A204.1 (cell line): ENCODE measurements around the gene KMT5C.

Experiments
- FAIRE-seq: peaks from 2 replicates; lab custom pipeline; 2012; peaks lifted over from hg19 to GRCh38; lab: Jason Lieb, UNC

The KMT5C gene

DNA sequence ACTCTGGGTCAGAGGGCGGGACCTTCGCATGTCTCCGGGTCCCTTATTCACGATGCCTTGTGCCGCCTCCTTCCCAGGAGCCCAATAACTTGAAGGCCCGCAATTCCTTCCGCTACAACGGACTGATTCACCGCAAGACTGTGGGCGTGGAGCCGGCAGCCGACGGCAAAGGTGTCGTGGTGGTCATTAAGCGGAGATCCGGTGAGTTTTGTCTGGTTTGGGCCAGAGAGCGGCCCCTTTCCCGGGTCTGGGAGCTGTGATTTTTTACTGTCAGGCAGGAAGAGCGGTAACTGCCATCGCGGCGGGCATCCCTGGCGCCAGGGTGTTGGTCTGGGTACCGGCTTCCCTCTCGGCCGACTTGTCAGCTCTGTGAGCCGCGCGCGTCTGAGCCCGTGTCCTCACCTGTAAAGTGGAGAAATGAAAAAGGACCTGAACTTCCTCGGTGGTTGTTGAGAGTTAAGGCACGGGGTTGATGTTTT, 46.9 kb downstream of the KMT5C start:
- no peak for FAIRE-seq

DNA sequence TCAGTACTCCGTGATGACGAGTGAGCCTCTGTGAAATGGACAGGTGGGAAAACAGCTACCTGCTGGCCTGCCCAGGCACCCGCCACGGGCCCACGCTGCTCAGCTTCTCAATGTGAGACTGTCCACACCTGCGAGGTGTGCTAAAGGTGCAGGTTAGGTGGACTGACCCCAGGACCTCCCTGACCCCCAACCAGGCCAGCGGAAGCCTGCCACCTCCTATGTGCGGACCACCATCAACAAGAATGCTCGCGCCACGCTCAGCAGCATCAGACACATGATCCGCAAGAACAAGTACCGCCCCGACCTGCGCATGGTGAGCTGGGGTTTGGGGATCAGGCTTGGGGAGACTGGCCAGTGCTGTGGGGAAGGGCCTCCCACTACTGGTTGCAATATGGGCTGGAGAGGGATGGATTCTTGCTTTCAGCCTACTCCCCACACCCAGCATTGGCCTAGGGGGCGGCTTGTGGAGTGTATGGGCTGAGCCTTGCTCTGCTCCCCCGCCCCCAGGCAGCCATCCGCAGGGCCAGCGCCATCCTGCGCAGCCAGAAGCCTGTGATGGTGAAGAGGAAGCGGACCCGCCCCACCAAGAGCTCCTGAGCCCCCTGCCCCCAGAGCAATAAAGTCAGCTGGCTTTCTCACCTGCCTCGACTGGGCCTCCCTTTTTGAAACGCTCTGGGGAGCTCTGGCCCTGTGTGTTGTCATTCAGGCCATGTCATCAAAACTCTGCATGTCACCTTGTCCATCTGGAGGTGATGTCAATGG, 48.2 kb downstream of the KMT5C start:
- FAIRE-seq = no peak

DNA sequence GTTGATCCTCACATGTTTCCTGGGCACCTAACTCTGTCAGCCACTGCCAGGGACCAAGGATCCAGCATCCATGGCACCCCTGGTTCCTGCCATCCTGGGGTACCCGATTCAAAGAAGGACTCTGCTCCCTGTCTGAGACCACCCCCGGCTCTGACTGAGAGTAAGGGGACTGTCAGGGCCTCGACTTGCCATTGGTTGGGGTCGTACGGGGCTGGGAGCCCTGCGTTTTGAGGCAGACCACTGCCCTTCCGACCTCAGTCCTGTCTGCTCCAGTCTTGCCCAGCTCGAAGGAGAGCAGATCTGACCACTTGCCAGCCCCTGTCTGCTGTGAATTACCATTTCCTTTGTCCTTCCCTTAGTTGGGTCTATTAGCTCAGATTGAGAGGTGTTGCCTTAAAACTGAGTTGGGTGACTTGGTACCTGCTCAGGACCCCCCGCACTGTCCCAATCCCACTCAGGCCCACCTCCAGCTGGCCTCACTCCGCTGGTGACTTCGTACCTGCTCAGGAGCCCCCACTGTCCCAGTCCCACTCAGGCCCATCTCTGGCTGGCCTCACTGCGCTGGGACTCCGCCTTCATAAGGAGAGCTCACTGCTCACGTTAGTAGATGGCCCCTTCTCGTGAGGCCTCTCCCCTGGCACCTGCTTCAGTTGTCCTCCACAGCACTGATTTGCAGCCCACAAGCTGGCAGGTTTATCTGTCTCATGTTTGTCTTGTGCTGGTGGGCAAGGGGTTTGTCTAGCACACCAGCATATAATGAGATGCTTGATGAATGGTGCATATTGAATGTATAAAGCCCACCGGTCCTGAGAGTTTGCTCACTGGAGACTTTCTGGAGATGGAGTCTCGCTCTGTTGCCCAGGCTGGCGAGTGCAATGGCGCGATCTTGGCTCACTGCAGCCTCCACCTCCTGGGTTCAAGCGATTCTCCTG, 50.0 kb downstream of the KMT5C start:
- no peak for FAIRE-seq

DNA sequence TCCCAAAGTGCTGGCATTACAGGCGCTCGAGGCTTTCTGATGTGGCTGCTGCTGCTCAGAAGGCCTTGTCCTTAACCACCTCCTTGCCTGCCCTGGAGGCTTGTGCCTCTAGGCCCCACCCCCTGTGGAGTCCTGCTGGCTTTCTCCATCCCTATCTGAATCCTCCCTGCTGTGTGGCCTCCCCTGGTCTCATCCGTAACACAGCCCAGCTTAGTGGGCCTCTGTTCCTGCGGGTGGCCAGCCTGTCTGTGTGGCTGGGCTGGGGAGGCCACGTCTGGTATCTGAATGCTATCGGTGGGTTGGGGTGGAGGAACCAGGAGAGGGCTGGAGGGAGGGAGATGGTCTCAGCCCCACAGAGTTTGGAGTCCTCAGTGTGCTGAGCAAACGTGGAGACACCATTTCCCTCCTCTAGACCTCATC, 50.8 kb downstream of the KMT5C start:
- FAIRE-seq = no peak

DNA sequence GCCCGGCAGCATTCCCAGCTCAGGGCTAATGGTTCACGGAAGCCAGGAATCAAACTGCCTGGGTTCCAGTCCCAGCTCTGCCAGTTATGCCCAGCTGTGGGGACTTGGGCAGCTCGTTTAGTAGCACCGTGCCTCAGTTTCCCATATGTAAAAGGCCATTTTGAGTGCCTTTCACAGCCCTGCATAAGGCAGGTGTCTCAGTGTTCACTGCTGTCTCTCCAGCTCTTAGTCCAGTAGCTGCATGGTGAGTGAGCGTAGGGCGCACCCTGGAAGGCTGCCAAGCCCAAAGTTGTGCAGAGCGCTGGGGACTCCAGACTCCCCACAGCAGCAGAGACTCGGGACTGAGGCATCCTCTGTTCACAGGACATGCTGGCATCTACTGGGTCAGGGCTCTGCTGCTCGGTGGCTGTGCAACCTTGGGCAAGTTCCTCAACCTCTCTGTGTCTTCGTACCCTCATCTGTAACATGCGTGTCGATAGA, 51.6 kb downstream of the KMT5C start:
- no peak for FAIRE-seq

DNA sequence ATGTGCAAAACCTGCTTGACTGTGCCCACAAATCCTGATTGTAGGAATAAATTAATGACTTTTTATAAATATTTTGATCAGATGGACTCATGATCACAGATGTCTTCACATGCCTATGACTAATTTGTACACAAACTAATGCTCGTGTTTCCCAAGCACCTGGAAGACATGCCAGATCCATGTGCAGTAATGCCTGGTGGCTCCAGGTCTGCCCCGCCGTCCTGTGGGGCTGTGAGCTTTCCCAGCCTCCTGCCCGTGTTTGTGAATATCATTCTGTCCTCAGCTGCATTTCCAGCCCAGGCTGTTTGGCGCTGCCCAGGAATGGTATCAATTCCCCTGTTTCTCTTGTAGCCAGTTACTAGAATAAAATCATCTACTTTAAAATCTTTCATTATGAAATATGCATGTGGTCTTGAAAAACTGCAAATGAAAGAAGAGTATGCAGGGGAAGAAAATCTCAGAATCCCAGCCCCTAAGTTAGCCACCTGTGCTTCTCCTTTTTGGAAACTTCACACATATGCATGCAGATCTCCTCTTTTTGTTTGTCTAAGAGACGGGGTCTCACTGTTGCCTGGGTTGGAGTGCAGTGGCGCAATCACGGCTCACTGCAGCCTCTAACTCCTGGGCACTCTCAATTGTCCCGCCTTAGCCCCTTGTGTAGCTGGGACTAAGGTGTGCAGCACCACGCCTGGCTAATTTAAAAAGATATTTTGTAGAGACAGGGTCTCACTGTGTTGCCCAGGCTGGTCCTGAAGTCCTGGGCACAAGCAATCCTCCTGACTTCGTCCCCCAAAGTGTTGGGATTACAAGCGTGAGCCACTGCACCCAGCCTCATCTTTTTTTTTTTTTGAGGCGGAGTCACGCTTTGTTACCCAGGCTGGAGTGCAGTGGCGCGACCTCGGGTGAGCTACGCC, 52.3 kb downstream of the KMT5C start:
- FAIRE-seq = no peak

DNA sequence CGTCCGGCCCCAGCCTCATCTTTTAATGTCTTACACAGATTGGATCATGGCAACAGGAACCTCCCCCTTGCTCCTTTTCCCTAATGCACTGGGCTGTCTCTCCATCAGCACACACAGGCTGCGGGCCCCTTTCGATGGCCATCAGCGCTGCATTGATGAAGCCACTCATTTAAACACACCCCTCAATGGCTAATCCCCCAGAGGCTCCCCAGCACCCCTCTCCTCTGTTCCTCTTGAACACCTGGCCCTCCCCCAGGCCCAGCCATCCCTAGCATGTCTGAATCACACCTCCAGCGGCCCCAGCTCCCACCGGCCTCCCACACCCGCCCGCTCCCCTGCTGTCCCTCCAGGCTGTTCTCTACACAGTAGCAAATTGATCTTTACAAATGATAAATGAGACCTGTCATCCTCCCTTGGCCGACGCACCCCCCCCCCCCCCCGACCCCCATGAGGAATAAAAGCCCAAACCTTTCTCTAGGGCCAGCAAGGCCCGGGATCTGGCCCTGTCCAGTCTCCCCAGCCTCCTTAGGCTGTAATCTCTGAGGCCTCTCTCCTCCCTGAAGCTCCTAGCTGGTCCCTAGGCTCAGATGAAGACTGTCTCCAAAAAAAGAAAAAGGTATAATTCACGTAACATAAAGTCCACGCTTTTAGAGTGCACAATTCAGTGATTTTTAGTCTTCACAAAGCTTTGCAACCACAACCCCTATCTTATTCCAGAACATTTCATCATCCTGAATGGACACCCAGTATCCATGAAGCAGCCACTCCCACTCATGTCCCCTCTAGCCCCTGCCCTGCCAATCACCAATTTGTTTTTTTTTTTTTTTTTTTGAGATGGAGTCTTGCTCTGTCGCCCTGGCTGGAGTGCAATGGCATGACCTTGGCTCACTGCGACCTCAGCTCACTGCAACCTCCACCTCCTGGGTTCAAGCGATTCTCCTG, 53.4 kb downstream of the KMT5C start:
- FAIRE-seq = no peak
